Measurements from ENCODE around the gene TRAF3IP1. TPM values are rescaled to one million over a fixed set of nuclear protein-coding genes. Genes with fewer than 3 reads are reported as not detected.

TRAF3IP1 gene
- total RNA-seq, 4 donors from 2014 or later, result 19.9 to 38.6 (median 23.6) TPM

DNA sequence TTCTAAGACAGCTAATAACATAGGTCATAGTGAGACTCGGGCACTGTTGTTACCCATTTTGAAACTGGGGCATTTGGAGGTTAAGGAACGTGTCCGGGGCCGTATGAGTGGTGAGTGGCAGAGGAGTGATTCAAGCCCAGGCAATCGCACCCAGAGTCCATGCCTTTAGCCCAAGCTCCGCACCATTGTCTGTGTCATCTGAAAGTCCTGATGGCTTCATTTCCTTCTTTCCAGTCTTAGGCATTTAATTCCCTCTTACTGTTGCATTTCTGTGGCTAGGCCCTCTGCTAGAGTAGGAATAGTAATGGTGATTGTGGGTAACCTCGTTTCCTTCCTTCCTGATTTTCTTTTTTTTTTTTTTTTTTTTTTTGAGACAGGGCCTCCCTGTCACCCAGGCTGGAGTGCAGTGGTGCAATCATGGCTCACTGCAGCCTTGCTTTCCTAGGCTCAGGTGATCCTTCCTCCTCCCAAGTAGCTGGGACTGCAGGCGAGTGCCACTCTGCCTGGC lies 56.6 kb downstream of the TRAF3IP1 start:
- Histone ChIP-seq H3K27ac (replicated peaks in 1 of 4) (no peak overlapping the region), H3K27me3 (no peaks in the 10 kb centered on the region), H3K9me3 (no peaks in the 10 kb centered on the region), H3K4me1 (peaks cover 10 to 18% (median 16%) of the 10 kb centered on the region in 4 donors), H3K4me3 (no peak overlapping the region), H3K36me3 (peaks cover 0 to 9% (median 4%) of the 10 kb centered on the region in 4 donors)
- intact Hi-C loops (cut with DNase I), result no loop called here
- TF ChIP-seq POLR2A (IDR thresholded peaks at IDR 0.05; ENCODE audit: low read depth) (no peak), POLR2AphosphoS5 (IDR thresholded peaks at IDR 0.05) (no peak), EP300 (IDR thresholded peaks at IDR 0.05) (no peak)
- TF ChIP-seq, protein P1, sequence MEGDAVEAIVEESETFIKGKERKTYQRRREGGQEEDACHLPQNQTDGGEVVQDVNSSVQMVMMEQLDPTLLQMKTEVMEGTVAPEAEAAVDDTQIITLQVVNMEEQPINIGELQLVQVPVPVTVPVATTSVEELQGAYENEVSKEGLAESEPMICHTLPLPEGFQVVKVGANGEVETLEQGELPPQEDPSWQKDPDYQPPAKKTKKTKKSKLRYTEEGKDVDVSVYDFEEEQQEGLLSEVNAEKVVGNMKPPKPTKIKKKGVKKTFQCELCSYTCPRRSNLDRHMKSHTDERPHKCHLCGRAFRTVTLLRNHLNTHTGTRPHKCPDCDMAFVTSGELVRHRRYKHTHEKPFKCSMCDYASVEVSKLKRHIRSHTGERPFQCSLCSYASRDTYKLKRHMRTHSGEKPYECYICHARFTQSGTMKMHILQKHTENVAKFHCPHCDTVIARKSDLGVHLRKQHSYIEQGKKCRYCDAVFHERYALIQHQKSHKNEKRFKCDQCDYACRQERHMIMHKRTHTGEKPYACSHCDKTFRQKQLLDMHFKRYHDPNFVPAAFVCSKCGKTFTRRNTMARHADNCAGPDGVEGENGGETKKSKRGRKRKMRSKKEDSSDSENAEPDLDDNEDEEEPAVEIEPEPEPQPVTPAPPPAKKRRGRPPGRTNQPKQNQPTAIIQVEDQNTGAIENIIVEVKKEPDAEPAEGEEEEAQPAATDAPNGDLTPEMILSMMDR (IDR thresholded peaks at IDR 0.05), result no peak
- no peak for DNase-seq (ENCODE audit: extremely low spot score)
- WGBS, result 76% methylated on average over 8 of the region's 8 CpGs

GRCh38 chr2:238378230-238379095 lies 58.1 kb downstream of the TRAF3IP1 start:
- WGBS, result 71% methylated on average over 6 of the region's 11 CpGs
- no peak overlapping the region for H3K4me3 ChIP-seq
- intact Hi-C loops (cut with DNase I), result no loop called here
- no peaks in the 10 kb centered on the region for H3K9me3 ChIP-seq
- H3K36me3 ChIP-seq, result peaks cover 0 to 22% (median 10%) of the 10 kb centered on the region in 4 donors
- peaks cover 10 to 18% (median 16%) of the 10 kb centered on the region in 4 donors for H3K4me1 ChIP-seq
- no peak for TF ChIP-seq EP300 (IDR thresholded peaks at IDR 0.05)
- TF ChIP-seq, protein P1 (IDR thresholded peaks at IDR 0.05), result no peak
- TF ChIP-seq POLR2A (IDR thresholded peaks at IDR 0.05; ENCODE audit: low read depth), result no peak
- DNase-seq (ENCODE audit: extremely low spot score), result no peak
- no peak overlapping the region for H3K27ac ChIP-seq (replicated peaks in 1 of 4)
- H3K27me3 ChIP-seq, result no peaks in the 10 kb centered on the region

- TF ChIP-seq, protein P1 (IDR thresholded peaks at IDR 0.05), result no peak
- no peak for TF ChIP-seq POLR2A (IDR thresholded peaks at IDR 0.05; ENCODE audit: low read depth)
- no peak for TF ChIP-seq POLR2AphosphoS5 (IDR thresholded peaks at IDR 0.05)
- no peak for TF ChIP-seq EP300 (IDR thresholded peaks at IDR 0.05)
- H3K36me3 ChIP-seq, result peaks cover 0 to 23% (median 10%) of the 10 kb centered on the region in 4 donors
- 80% methylated on average over 15 of the region's 15 CpGs for WGBS
- H3K27ac ChIP-seq (replicated peaks in 1 of 4), result no peak overlapping the region
- H3K9me3 ChIP-seq, result no peaks in the 10 kb centered on the region
- no peak overlapping the region for H3K4me3 ChIP-seq
- intact Hi-C loops (cut with DNase I), result no loop called here
- DNase-seq (ENCODE audit: extremely low spot score), result no peak
- H3K4me1 ChIP-seq, result peaks cover 10 to 18% (median 16%) of the 10 kb centered on the region in 4 donors
- no peaks in the 10 kb centered on the region for H3K27me3 ChIP-seq
Observed at GRCh38 chr2:238379096-238379810, 58.9 kb downstream of the TRAF3IP1 start.

DNA sequence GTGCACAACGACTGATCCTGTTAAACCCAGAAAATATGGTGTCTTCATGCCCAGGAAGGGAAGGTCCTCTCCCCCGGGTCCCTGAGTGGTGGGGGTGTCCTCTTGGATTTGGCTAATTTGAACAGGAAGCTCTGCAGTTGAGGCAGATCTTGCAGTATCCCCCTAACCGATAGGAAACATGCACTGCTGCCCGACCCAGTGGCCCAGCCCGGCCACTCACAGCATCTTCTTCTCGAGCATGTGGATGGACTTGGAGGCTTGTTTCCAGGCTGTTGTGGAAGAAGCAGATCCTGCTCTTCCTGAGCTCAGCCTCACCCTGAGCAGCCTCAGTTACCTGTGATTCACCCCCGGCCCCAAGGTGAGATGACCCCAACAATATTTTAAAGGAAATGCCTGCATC lies 60.0 kb downstream of the TRAF3IP1 start:
- Histone ChIP-seq H3K4me3 (no peak overlapping the region), H3K27ac (replicated peaks in 1 of 4) (no peak overlapping the region), H3K36me3 (peaks cover 0 to 24% (median 10%) of the 10 kb centered on the region in 4 donors), H3K4me1 (peaks cover 10 to 18% (median 16%) of the 10 kb centered on the region in 4 donors), H3K9me3 (no peaks in the 10 kb centered on the region), H3K27me3 (no peaks in the 10 kb centered on the region)
- 77% methylated on average over 7 of the region's 7 CpGs for WGBS
- intact Hi-C loops (cut with DNase I), result no loop called here
- TF ChIP-seq EP300 (IDR thresholded peaks at IDR 0.05) (no peak), POLR2AphosphoS5 (IDR thresholded peaks at IDR 0.05) (no peak), POLR2A (IDR thresholded peaks at IDR 0.05; ENCODE audit: low read depth) (no peak)
- TF ChIP-seq, protein P1 (IDR thresholded peaks at IDR 0.05), result no peak
- DNase-seq (ENCODE audit: extremely low spot score), result no peak
